Measurements from ENCODE around the gene KCNIP3. TPM values are rescaled to one million over a fixed set of nuclear protein-coding genes. Genes with fewer than 3 reads are reported as not detected.

The KCNIP3 gene
- total RNA-seq, 2 experiments from 2014 or later = 0.52 TPM; not detected in 1

DNA sequence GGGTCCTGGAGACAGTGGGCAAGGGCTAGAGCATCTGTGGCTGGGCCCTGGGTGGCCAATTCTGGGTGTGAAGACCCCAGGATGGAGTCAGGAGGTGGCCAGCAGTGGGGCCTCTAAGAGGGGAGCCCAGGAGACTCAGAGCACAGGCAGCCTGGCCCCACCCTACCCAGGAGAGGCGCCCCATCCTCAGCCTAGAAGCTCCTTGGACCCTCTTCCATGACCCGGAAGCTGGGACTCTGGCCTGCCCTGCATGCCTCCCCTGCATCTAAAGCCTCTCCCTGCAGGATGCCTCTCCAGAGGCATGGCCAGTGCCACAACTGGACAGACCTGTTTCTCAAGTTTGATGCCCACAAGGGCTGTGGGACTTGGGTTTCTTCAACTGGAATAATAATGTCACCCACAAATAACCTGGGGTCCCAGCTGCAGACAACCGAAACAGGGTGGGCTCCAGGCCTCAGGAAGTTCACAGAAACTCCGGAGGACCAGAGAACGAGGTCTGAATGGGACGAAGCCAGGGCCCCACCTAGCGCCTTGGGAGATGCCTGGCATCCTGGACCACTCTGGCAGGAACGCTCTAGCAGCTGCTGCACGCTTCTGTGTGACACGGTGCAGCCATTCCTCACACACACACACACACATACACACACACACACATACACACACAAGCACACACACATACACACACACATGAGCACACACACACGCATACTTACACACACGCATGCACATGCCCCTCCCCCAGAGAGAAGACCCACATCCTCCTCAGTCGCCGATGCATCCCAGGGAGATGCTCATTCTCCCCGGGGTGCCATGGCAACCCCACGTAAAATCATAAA is 16.4 kb downstream of the KCNIP3 start:
- intact Hi-C loops (cut with DNase I, micrococcal nuclease) = no loop called here
- TF ChIP-seq, protein P1, sequence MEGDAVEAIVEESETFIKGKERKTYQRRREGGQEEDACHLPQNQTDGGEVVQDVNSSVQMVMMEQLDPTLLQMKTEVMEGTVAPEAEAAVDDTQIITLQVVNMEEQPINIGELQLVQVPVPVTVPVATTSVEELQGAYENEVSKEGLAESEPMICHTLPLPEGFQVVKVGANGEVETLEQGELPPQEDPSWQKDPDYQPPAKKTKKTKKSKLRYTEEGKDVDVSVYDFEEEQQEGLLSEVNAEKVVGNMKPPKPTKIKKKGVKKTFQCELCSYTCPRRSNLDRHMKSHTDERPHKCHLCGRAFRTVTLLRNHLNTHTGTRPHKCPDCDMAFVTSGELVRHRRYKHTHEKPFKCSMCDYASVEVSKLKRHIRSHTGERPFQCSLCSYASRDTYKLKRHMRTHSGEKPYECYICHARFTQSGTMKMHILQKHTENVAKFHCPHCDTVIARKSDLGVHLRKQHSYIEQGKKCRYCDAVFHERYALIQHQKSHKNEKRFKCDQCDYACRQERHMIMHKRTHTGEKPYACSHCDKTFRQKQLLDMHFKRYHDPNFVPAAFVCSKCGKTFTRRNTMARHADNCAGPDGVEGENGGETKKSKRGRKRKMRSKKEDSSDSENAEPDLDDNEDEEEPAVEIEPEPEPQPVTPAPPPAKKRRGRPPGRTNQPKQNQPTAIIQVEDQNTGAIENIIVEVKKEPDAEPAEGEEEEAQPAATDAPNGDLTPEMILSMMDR (IDR thresholded peaks at IDR 0.05) = no peak
- H3K9me3 ChIP-seq (ENCODE audit: control insufficient read depth in 1 of 2, insufficient read depth in 1 of 2, low read length in 2 of 2) = peaks cover 0 to 8% of the 10 kb centered on the region in 2 experiments
- DNase-seq (no peak), ATAC-seq (ENCODE audit: poor library complexity) (no peak)
- H3K4me1 Mint-ChIP-seq (ENCODE audit: low read depth) = no peaks in the 10 kb centered on the region
- no peak overlapping the region for H3K4me3 ChIP-seq (ENCODE audit: low read length)
- H3K36me3 ChIP-seq (ENCODE audit: insufficient read depth, low read length) = no peaks in the 10 kb centered on the region
- no peaks in the 10 kb centered on the region for H3K27me3 ChIP-seq (ENCODE audit: control insufficient read depth in 1 of 2, insufficient read depth in 2 of 2, low read length in 2 of 2)
- H3K4me1 ChIP-seq (ENCODE audit: insufficient read depth, low read length) = no peaks in the 10 kb centered on the region
- H3K27ac Mint-ChIP-seq = no peak overlapping the region
- H3K27me3 Mint-ChIP-seq = peaks cover 4% of the 10 kb centered on the region
- H3K4me3 Mint-ChIP-seq = no peak overlapping the region
- H3K9me3 Mint-ChIP-seq = no peaks in the 10 kb centered on the region
- ChIA-PET POLR2A (no interaction called here), CTCF (no interaction called here)
- H3K36me3 Mint-ChIP-seq (ENCODE audit: low read depth) = no peaks in the 10 kb centered on the region
- H3K27ac ChIP-seq (ENCODE audit: low read depth in 1 of 2, low read length in 2 of 2) = no peak overlapping the region

DNA sequence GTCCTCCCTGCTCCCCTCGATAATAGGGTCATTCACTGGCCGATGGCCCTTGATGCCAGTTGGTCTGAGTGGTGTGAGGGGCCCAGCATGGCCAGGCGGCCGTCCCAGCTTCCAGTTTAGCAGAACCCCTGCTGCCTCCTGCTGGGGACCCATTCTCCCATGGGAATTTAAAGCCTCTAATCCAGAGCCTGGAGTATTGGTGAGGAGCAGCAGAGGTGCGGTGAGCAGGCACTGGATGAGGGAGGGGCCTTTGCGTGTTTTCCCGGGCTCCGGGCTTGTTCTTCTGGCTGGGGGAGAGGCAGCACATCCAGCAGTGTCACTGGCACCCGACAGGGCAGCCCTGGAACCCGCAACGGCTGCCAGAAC is 17.4 kb downstream of the KCNIP3 start:
- Mint-ChIP-seq H3K27me3 (peaks cover 4% of the 10 kb centered on the region), H3K4me1 (ENCODE audit: low read depth) (no peaks in the 10 kb centered on the region), H3K4me3 (no peak overlapping the region), H3K27ac (no peak overlapping the region), H3K36me3 (ENCODE audit: low read depth) (no peaks in the 10 kb centered on the region), H3K9me3 (no peaks in the 10 kb centered on the region)
- no peak for DNase-seq
- CTCF ChIA-PET = no interaction called here
- H3K27ac ChIP-seq (ENCODE audit: low read depth in 1 of 2, low read length in 2 of 2) = no peak overlapping the region
- H3K27me3 ChIP-seq (ENCODE audit: control insufficient read depth in 1 of 2, insufficient read depth in 2 of 2, low read length in 2 of 2) = no peaks in the 10 kb centered on the region
- POLR2A ChIA-PET = no interaction called here
- no peaks in the 10 kb centered on the region for H3K4me1 ChIP-seq (ENCODE audit: insufficient read depth, low read length)
- intact Hi-C loops (cut with DNase I, micrococcal nuclease) = no loop called here
- no peak overlapping the region for H3K4me3 ChIP-seq (ENCODE audit: low read length)
- TF ChIP-seq, protein P1 (IDR thresholded peaks at IDR 0.05) = no peak
- peaks cover 0 to 8% of the 10 kb centered on the region in 2 experiments for H3K9me3 ChIP-seq (ENCODE audit: control insufficient read depth in 1 of 2, insufficient read depth in 1 of 2, low read length in 2 of 2)
- no peak for ATAC-seq (ENCODE audit: poor library complexity)
- H3K36me3 ChIP-seq (ENCODE audit: insufficient read depth, low read length) = no peaks in the 10 kb centered on the region

DNA sequence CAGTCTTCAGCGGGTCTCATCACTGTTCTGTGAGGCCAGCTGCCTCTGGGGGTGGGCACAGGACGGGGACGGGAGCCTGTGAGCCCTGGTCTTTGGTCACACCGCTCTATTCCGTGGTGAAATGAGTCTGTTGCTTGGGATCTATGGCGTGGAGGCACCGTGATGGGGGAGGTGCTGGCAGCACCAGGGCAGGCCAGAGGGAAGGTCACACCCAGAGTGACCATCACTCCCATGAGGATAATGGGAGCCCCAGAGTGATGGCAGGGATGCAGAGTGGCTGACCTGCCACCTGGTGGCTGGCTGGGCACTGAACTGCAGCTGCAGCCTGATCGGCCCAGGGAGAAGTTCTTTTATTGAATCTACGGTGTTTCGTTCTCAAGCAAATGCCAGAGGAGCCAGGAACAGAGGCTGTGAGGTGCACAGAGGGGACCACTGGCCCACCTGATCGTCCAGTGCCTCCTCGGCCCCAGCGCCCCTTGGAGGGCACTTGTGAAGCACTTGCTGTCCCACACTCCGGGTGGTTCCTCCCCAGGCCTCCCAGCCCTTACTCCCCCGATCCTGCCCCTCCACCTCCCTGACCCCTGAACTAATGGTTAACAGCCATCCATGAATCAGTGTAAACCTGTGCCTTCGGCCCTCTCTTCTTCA is 17.9 kb downstream of the KCNIP3 start:
- no peak overlapping the region for H3K4me3 Mint-ChIP-seq
- no peak for ATAC-seq (ENCODE audit: poor library complexity)
- TF ChIP-seq, protein P1 (IDR thresholded peaks at IDR 0.05) = no peak
- Histone ChIP-seq H3K4me1 (ENCODE audit: insufficient read depth, low read length) (no peaks in the 10 kb centered on the region), H3K4me3 (ENCODE audit: low read length) (no peak overlapping the region), H3K36me3 (ENCODE audit: insufficient read depth, low read length) (no peaks in the 10 kb centered on the region), H3K27ac (ENCODE audit: low read depth in 1 of 2, low read length in 2 of 2) (no peak overlapping the region), H3K27me3 (ENCODE audit: control insufficient read depth in 1 of 2, insufficient read depth in 2 of 2, low read length in 2 of 2) (no peaks in the 10 kb centered on the region), H3K9me3 (ENCODE audit: control insufficient read depth in 1 of 2, insufficient read depth in 1 of 2, low read length in 2 of 2) (peaks cover 0 to 7% of the 10 kb centered on the region in 2 experiments)
- intact Hi-C loops (cut with DNase I, micrococcal nuclease) = no loop called here
- no peak for DNase-seq
- no peak overlapping the region for H3K27ac Mint-ChIP-seq
- peaks cover 4% of the 10 kb centered on the region for H3K27me3 Mint-ChIP-seq
- ChIA-PET POLR2A (no interaction called here), CTCF (no interaction called here)
- no peaks in the 10 kb centered on the region for H3K36me3 Mint-ChIP-seq (ENCODE audit: low read depth)
- no peaks in the 10 kb centered on the region for H3K4me1 Mint-ChIP-seq (ENCODE audit: low read depth)
- H3K9me3 Mint-ChIP-seq = no peaks in the 10 kb centered on the region

Measured in CD4-positive, alpha-beta T cell (primary cell).